A673 (cell line): Measurements from ENCODE around the gene HYOU1.

Source experiments
- CTCF ChIP-seq: fragments of 300-800, 200-600 bp; sonication (generic); conservative IDR thresholded peaks from 2 replicates; pipeline ENCODE4 v1.5.1; 2017; ENCODE audit warnings: low read depth, mild to moderate bottlenecking, antibody characterized with exemption, low read length, moderate library complexity, mixed read lengths
- EZH2 ChIP-seq: fragments of 200-600 bp; sonication (generic); IDR thresholded peaks from 2 replicates; pipeline ENCODE4 v1.6.1; 2017; ENCODE audit warnings: borderline replicate concordance, low read depth, mild to moderate bottlenecking, mixed read lengths, antibody characterized with exemption, low read length; ENCODE audit not compliant: poor library complexity, severe bottlenecking

DNA sequence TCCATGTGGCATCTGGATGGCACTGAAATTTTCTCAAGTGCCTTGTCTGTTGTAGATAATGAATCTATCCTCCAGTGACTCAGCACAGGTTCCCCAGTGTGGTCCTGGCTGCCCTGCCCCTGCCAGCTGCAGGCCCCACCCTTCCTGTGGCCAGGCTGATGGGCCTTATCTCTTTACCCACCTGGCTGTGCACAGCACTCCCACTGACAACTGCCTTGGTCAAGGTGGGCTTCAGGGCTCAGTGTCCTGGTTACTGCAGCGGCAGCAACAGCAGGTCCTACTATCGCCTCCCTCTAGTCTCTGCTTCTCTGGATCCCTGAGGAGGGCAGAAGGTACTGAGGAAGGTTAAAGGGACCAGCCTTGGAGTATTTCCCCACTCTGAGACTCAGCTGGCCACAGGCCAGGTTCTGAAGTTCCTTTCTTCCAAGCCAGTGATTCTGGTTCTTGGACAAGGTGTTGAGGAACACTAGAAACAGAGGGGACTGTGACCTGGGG lies 30.8 kb upstream of the HYOU1 start:
- TF ChIP-seq CTCF (no peak), EZH2 (no peak)
